Anterior cingulate cortex (tissue), 58 donors: ENCODE measurements around the gene COL1A2.

Experiments used
- DNase-seq, 58 donors: peaks; one replicate each; lab custom pipeline; 2025; lab: John Stamatoyannopoulos, UW

COL1A2 gene

DNA sequence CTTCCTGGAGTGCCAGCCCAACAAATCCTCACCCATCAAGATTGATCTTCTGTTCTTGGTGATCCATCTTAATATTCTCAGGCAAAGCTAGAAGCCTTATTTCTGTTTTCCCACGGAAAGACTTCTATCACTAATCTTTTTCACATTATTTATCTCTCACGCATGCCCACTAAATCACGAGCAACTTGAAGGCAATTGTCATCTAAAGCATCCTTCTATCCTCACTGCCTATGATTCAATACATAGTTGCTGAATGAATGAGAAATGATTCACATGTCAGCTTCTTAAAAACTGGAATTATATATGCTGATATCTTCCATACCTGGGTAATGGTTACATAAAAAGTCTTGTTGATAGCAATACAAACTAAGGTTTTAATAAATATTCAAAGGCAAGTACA, 12.6 kb upstream of the COL1A2 start:
- DNase-seq, result no peak

DNA sequence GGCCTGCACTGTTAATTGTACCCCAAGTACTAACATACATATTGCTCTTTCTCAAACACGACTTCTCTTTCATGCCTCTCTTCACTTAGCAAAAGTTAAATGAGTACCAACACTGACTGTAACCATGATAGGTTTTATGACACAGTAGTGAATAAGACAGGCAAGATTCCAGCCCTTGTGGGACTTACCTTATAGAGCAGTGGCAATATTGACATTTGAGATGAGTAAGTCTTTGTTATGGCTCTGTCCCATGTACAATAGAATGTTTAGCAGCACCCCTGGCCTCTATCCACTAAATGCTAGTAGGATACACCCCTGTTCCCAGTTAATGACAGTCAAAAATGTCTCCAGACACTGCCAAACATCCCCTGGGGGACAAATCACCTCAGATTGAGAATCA, 11.9 kb upstream of the COL1A2 start:
- DNase-seq, result no peak

DNA sequence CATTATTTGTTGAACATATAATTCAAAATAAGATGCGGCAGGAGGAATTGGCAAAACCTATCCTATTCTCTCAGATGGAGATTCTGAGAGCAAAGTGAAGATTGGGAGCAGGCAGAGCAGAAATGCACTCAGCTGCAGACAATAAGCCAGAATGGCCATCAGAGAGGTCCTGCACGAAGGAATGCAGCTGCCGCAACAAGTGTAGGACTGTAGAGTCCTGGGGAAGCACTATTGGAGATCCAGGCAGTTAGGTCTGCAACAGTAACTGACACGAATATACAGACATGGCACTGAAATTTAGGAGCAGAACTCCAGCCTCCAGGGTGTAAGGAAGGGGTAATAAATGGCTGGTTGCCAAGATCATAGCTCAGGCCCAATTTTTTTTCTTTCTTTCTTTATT, 10.4 kb upstream of the COL1A2 start:
- no peak for DNase-seq

DNA sequence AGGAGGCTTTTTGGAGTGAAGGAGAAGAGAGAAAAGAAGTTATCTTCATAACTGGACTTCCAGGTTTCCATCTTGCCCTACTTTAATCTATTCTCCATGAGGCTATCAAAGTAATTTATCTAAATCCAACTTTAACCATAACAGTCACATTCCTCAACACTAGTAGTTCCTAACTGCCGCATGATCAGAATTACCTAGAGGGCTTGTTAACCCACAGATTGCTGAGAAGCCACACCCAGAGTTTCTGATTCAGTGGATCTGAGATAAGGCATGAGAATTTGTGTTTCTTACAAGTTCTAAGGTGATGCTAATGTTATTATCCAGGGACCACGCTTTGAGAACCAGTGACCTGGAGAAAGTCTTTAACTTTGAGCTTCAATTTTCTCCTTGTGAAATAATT, 8.3 kb upstream of the COL1A2 start:
- no peak for DNase-seq

DNA sequence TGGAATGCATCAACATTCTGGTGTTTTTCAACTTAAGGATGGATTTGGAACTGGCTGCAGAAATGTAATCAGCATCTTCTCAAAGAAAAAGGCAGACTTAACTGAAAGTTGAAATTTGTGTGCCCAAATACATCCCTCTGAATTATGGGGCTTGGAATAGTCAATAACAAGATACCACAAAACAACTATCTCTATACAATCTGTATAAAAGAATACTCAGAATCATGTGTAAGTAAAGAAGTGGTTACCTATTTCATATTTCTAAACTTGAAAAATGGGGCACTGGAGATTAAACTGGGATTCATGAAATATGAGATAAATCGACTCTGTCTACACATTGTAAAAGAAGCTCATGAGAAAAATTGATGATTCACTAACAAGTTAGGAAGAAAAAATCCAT, 6.2 kb upstream of the COL1A2 start:
- DNase-seq, result no peak

DNA sequence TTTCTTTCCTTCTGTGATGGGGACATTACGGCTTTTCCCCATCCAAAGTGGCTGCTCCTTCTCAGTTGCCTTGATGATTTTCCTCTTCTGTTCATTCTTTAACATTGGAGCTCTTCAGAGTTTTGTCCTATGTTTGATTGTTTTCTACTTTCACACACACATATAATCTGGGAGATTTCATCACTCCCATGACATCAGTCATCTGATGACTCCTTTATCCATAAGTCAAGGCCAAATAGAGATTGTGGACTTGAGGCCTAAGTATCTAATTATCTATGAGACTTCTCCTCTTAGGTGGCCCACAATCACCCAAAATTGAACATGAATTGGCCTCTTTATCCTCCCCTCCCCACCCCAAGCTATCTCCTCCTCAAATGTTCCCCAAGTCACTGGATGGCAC, 5.3 kb upstream of the COL1A2 start:
- no peak for DNase-seq

DNA sequence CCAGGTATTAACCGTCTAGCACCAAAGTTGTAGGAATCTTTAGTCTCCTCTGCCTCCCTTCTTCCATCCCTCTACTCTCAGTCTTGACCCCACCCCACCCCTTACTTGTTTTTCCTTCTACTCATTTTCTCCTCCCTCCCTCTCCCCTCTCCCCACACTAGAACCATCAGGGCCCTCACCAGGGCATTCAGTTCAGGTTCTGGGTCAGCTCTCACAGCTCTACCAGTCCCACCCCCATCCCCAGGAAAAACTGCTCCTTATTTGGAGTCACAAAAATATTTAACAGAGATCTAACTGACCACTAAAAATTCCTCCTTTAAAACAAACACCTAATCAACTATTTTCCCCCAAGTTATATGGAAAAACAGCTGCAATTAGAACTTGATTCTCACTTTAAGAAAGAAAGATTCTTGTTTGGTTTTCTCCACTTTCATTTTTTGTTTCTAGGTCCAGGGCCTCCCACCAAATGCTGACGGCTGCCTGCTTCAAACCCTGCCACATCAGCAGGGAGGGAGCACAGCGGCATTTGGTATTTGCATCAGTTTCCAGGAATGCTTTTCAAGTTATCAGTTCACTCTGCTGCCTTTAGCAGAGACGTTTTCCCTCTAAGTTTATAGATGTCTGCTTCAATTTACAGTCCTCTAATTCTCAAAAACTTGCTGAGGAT, 2.8 kb upstream of the COL1A2 start:
- DNase-seq, result no peak

DNA sequence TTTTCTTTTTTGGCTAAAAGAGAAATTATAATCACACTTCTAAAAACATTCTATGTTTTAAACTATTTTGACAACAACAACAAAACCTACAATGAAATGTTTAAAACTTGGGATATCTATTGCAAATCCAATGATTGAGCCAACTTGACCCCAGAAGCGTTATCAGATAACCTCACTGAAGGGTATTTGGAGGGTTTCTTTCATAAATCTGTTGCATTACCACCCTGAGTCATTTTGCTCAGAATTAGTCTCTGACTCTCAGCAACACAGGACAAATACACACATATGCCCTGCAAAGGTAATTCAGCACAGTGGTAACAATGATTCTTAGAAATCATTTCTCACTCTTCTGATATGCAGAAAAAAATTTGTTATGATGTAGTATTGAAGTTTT, 2.3 kb upstream of the COL1A2 start:
- DNase-seq, result no peak

DNA sequence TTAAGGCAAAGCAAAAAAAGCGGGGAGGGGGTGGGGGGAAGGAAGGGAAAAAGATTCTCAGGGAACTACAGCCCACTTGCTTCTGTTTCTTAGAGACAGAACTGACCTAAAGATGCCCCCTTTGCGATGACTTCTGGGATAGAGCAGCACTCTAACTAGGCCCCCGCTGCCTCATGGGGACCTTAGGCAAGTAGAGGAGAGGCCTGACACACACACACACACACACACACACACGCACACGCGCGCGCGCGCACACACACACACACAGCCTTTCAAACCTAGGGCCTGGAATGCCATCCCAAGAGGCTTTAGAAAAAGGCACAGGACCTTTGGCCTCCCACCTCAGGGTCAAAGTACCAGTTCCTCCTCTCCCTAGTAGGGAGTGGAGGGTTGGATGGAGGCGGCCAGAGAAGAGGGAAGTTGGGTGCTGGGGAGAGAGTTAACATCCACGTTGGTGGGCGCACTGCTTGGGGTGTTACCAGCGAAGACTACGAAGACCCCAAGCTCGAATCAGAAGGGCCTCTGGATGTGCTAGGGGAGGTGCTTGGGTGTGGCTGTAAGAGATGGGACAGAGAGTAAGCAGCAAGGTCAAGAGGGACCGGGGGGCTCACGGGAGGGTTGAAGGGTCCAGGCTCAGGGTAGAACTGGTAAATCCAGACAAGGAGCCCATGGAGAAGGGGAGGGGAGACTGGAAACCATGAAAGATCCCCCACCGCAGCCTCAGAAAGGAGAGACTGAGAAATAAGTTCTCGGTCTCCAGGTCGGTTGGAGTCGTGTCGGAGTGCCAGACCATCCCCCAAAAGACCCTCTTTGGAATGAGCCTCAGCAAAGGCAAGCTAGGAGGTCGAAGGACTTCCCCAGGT, 1.2 kb upstream of the COL1A2 start:
- no peak for DNase-seq

DNA sequence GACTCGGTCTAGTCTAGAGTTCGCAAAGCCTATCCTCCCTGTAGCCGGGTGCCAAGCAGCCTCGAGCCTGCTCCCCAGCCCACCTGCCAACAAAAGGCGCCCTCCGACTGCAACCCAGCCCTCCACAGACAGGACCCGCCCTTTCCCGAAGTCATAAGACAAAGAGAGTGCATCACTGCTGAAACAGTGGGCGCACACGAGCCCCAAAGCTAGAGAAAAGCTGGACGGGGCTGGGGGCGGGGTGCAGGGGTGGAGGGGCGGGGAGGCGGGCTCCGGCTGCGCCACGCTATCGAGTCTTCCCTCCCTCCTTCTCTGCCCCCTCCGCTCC, 622 bp upstream of the COL1A2 start:
- DNase-seq, result no peak

DNA sequence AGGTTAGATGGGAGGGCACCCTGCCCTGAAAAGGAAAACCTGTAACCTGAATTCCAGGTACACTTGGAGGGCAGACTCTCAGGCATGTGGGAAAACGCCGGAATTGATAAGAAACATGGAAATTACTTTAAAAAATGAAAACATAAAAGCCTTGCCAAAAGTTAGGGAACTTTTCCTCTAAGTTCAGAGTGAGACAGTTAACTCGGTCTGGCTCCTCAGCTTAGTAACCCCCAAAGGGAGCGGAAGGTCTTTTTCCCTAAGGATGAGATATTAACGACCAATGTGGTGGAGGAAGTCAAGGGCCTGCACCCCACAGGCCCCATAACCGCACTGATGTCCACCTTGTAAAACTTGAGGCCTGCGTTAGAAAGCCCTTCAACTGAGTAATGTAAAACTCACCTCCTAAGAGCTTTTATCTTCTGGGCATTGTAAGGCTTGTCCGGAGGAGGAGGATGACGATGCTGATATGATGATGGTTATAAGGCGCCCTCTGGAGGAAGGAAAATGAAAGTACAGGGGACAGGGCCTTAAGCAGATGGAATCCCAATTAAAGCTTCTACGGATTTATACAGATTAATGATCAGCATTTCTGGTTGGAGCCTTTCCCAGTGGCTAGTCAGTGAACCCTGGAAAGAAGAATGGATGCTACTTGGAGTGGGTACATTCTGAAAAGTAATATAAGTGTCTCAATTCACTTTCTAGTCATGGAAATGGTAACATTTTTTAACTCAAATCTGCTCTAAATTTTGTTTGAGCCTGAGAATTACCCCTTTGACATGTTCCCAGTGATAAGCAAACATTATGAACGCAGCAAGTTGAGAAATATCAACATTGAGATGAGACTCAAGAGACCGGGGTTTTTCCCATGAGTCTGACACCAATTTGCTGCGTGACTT, 694 bp downstream of the COL1A2 start:
- peak in 1 of 58 donors; percentile 9 for DNase-seq

DNA sequence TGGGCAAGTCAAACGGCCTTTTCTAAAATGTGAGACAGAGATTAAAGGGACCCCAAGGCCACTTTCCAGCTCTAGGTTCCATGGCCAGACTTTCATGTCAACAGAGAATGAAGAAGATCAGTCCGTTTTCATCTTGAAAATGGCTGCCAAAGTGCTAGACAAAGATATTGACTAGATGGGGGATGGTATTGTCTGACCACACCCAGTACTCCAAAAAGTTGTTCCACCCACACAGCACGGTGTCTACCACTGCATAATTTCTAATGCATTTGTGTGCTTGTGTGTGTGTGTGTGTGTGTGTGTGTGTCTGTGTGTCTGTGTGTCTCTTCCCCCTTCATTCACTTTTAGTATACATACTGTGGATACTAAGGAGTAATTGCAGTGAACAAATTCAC, 1.3 kb downstream of the COL1A2 start:
- no peak for DNase-seq

DNA sequence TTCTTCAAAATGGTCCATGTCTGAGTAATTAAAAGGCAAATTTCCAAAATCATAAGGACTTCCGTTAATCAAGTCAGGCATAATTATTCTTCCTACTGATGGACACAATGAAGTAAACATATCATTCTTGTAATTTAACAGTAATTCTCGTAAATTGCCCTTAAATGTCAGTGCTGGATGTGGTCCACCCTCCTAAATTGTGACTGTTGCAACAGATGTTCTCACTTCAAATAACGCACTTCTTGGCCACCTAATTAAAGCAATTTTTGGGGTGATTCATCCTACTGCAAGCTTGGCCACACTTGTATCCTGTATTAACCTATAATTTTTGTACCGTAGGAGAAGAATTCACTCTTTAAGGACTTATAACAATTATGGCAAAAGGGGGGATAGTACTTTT, 1.9 kb downstream of the COL1A2 start:
- no peak for DNase-seq

DNA sequence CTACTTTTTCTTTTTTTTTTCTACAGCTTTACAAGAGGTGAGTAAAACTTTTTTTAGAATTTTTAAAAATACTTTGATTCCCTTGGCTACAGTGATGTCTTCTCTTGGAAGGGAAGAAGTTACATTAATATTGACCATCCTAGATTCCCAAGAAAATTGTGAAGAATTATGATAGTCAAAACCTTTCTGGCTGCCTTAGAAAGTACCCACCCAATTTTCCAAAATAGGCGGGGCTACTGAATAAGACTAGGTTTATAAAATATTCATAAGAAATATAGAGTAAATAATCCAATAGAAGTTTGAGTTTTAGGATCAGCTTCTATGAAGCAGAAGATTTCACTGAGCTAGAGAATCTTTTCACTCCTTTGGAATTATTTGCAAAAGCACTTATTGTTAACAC, 3.0 kb downstream of the COL1A2 start:
- DNase-seq, result no peak

DNA sequence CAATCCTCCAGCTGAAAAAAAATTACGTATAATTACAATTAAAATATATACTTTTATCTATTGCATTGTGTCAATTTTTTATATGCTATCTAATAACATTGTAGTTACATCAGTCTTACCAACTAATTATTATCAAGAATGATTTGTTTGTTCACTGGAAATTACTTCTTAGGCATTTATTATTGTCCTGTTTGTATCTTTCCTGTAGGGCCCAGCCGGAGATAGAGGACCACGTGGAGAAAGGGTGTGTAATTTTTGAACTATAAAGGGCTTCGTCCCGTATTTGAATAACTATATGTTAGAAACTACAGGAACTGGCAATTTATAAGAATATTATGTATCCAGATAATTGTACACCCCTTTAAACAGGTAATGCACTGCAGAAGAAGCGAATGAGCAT, 4.1 kb downstream of the COL1A2 start:
- DNase-seq, result no peak

DNA sequence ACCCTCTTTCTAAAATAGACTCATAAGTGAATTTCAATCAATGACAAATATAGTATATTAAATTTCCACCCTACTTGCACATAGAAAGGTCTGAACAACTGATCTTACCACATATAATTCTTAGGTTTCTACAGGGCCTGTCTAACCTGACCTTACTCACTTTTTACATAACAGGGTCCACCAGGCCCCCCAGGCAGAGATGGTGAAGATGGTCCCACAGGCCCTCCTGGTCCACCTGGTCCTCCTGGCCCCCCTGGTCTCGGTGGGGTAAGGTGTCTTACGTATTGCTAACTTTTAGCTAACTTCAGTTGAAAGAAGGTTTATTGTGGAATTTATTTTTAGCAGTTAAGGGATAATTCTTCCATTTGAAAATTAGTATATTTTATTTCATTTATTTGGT, 5.3 kb downstream of the COL1A2 start:
- DNase-seq, result no peak

DNA sequence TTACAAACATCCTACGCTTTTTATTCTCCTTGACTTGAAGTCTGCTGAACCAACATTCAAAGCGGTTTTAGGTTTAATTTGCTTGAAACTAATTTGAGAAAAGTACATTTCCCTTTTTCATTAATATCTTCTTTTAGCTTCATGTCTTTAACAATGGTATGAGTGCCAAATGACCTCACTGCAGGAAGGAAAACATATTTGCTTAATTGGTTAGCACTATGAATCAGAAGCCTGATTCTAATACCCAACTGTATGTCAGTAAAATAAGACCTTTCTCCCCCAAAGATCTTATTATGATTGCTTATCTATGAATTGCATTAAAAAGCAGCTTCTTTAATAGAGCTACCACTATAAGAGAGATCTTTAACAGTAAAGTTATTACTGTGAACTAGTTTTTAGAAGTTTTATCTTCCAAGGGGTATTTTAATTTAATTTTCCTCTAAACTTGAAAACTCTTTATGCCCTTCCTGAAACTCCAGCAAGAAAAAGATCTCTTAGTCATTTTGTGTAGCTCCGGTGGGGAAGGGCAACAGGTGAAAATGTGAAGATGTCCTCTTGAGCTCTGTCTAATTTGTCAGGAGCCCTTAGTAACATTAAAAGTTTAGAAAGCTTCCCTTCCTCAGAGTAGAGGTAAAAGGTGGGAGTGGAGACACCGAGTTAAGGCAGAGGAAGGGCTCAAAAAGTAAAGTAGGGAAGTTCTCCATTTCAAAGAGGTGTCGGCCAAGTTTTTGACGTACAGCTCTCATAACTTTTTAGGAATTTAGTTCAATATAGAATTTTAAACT, 6.1 kb downstream of the COL1A2 start:
- no peak for DNase-seq

DNA sequence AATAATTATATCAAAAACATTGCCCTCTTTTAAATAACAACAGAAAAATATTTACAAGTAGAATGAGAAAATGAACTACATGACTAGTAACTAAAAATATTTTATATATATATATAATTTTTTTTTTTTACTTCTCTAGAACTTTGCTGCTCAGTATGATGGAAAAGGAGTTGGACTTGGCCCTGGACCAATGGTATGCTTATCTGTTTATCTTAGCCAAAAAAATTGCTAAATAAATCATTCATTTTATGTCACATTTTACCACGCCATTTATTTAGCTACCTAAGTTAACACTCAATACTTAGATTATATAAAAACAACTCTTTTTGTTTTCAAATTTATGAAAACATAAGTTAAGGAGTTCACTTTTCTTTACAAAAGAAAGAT, 6.7 kb downstream of the COL1A2 start:
- no peak for DNase-seq

DNA sequence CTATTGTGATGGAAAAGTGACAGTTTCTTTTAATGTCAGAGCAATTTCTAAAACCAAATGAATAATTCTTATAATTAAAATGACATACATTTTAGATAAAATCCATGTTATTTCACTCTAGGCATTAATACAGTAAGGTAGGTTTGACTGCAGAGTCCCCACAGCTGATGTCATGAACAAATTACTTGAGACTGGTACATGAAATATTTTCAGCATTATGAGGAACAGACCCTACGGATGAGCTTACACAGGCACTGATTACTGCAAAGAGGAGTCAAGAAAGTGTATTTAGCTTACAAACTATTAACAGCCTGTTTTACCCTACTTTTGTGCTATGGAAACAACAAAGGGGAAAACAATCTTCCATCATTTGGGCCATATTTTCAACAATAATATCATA, 8.9 kb downstream of the COL1A2 start:
- DNase-seq, result no peak

DNA sequence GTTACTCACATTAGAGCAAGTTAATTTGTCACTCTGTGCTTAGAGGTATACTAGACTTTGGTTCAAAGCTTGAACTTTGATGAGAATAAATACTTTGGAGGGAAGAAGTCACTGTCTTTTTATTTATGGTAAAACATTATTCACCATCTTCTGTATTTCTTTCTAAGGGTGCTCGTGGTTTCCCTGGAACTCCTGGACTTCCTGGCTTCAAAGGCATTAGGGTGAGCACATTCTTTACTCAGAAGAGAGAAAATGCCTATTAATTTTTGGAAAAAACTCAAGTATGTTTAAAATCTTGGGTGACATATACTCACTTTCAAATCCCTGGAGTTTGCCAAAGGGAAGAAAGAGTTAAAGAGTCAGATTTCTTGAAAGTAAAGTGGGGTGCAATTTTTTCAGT, 10.8 kb downstream of the COL1A2 start:
- no peak for DNase-seq

DNA sequence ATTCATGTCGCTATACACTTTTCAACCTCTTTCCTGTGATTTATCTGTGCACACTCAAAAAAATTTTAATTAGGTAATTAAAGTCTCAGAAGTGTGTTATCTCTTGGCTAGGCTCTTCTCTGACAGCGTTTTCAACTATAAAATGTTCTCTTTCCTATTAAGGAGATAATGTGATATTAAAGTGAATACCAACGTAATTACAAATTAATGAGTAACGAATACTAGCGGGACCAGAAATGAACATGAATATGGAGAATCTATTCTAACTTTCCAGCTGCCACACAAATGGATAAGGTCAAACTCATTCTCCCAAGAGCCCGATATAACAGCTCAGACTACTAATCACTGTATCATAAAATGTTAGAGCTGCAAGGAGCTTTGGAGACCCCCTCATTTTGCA, 12.0 kb downstream of the COL1A2 start:
- DNase-seq, result no peak
